H1 (cell line): Measurements from ENCODE around the gene FOXO1. TPM values are rescaled to one million over a fixed set of nuclear protein-coding genes. Genes with fewer than 3 reads are reported as not detected.

ENCODE experiments used
- ASH2L ChIP-seq: fragments of 200-600, 300-600 bp; sonication (generic); IDR thresholded peaks from one replicate; pipeline ENCODE4 v1.7.1; 2017; ENCODE audit warnings: low read length
- ATF3 ChIP-seq: IDR thresholded peaks from 2 replicates; pipeline ENCODE4 v1.6.1; 2011; ENCODE audit warnings: low read depth, mild to moderate bottlenecking, low read length; ENCODE audit not compliant: insufficient read depth
- CBX5 ChIP-seq: fragments of 300-800, 300-1000 bp; sonication (generic); IDR thresholded peaks from 2 replicates; pipeline ENCODE4 v1.7.1; 2016; ENCODE audit warnings: antibody characterized with exemption, low read length, low read depth
- CHD2 ChIP-seq: IDR thresholded peaks from 2 replicates; pipeline ENCODE4 v1.6.1; 2012; ENCODE audit warnings: low read length, improper control_type of control experiment
- HDAC2 ChIP-seq, 2 experiments: fragments of 300-600 bp in 1 of 2; sonication (generic) in 1 of 2; IDR thresholded peaks; 2 replicates each; pipeline ENCODE4 v1.6.1; 2011 to 2012; ENCODE audit warnings: low read depth in 2 of 2, low read length in 2 of 2, mild to moderate bottlenecking in 2 of 2, moderate library complexity in 2 of 2, borderline replicate concordance in 1 of 2, inconsistent platforms in 1 of 2
- JUN ChIP-seq: IDR thresholded peaks from 2 replicates; pipeline ENCODE4 v1.6.1; 2011; ENCODE audit warnings: low read depth, mild to moderate bottlenecking, improper control_type of control experiment, low read length
- JUND ChIP-seq: IDR thresholded peaks from 2 replicates; pipeline ENCODE4 v1.6.1; 2011; ENCODE audit warnings: mild to moderate bottlenecking, improper control_type of control experiment, low read length
- RFX5 ChIP-seq: IDR thresholded peaks from 2 replicates; pipeline ENCODE4 v1.6.1; 2011; ENCODE audit warnings: low read depth, low read length, improper control_type of control experiment, borderline replicate concordance
- SIRT6 ChIP-seq: IDR thresholded peaks from one replicate; pipeline ENCODE4 v1.7.1; 2012; ENCODE audit warnings: low read length, inconsistent platforms
- TAF7 ChIP-seq: optimal IDR thresholded peaks from 2 replicates; pipeline ENCODE3; 2011; ENCODE audit warnings: low read depth, mild to moderate bottlenecking, inconsistent platforms, low read length, moderate library complexity, borderline replicate concordance
- TEAD4 ChIP-seq: IDR thresholded peaks from 2 replicates; pipeline ENCODE4 v1.6.1; 2012; ENCODE audit warnings: low read depth, low read length, inconsistent platforms, mixed read lengths
- polyA plus RNA-seq, 7 experiments: library from polyadenylated mRNA; depleted of rRNA in 3 of 7; stranded (reverse) in 5 of 7; unstranded in 2 of 7; fragments of >200 nt in 5 of 7; fragments of 200-250 nt in 2 of 7; gene quantifications; 1 replicate in 5 of 7; 2 replicates in 1 of 7; 4 replicates in 1 of 7; pipeline versions ENCODE4 v1.2.1 to v1.2.3, GENCODE V29; 2011 to 2013; ENCODE audit warnings: missing spikeins in 2 of 7, mixed read lengths in 2 of 7
- total RNA-seq: library from RNA; stranded (reverse); fragmentation: NEBNext Ultra II Directional; extraction: Animal tissue kit (Norgen Biotek cat#: 25700); gene quantifications from 2 replicates; pipeline ENCODE4 v1.2.1, GENCODE V29; 2021
- TF ChIP-seq, protein P1 (sequence below): fragments of 300-600 bp; sonication (generic); IDR thresholded peaks from 2 replicates; pipeline ENCODE4 v1.7.1; 2012; ENCODE audit warnings: low read length, moderate library complexity, mild to moderate bottlenecking, inconsistent platforms; ENCODE audit not compliant: insufficient replicate concordance

FOXO1 gene
- total and polyA plus RNA-seq, 2 of the 8 experiments (the other 6 are each of a cell fraction or from before 2014, with no cell fraction given), result 35.3 to 56.9 TPM

- TF ChIP-seq, protein P1, sequence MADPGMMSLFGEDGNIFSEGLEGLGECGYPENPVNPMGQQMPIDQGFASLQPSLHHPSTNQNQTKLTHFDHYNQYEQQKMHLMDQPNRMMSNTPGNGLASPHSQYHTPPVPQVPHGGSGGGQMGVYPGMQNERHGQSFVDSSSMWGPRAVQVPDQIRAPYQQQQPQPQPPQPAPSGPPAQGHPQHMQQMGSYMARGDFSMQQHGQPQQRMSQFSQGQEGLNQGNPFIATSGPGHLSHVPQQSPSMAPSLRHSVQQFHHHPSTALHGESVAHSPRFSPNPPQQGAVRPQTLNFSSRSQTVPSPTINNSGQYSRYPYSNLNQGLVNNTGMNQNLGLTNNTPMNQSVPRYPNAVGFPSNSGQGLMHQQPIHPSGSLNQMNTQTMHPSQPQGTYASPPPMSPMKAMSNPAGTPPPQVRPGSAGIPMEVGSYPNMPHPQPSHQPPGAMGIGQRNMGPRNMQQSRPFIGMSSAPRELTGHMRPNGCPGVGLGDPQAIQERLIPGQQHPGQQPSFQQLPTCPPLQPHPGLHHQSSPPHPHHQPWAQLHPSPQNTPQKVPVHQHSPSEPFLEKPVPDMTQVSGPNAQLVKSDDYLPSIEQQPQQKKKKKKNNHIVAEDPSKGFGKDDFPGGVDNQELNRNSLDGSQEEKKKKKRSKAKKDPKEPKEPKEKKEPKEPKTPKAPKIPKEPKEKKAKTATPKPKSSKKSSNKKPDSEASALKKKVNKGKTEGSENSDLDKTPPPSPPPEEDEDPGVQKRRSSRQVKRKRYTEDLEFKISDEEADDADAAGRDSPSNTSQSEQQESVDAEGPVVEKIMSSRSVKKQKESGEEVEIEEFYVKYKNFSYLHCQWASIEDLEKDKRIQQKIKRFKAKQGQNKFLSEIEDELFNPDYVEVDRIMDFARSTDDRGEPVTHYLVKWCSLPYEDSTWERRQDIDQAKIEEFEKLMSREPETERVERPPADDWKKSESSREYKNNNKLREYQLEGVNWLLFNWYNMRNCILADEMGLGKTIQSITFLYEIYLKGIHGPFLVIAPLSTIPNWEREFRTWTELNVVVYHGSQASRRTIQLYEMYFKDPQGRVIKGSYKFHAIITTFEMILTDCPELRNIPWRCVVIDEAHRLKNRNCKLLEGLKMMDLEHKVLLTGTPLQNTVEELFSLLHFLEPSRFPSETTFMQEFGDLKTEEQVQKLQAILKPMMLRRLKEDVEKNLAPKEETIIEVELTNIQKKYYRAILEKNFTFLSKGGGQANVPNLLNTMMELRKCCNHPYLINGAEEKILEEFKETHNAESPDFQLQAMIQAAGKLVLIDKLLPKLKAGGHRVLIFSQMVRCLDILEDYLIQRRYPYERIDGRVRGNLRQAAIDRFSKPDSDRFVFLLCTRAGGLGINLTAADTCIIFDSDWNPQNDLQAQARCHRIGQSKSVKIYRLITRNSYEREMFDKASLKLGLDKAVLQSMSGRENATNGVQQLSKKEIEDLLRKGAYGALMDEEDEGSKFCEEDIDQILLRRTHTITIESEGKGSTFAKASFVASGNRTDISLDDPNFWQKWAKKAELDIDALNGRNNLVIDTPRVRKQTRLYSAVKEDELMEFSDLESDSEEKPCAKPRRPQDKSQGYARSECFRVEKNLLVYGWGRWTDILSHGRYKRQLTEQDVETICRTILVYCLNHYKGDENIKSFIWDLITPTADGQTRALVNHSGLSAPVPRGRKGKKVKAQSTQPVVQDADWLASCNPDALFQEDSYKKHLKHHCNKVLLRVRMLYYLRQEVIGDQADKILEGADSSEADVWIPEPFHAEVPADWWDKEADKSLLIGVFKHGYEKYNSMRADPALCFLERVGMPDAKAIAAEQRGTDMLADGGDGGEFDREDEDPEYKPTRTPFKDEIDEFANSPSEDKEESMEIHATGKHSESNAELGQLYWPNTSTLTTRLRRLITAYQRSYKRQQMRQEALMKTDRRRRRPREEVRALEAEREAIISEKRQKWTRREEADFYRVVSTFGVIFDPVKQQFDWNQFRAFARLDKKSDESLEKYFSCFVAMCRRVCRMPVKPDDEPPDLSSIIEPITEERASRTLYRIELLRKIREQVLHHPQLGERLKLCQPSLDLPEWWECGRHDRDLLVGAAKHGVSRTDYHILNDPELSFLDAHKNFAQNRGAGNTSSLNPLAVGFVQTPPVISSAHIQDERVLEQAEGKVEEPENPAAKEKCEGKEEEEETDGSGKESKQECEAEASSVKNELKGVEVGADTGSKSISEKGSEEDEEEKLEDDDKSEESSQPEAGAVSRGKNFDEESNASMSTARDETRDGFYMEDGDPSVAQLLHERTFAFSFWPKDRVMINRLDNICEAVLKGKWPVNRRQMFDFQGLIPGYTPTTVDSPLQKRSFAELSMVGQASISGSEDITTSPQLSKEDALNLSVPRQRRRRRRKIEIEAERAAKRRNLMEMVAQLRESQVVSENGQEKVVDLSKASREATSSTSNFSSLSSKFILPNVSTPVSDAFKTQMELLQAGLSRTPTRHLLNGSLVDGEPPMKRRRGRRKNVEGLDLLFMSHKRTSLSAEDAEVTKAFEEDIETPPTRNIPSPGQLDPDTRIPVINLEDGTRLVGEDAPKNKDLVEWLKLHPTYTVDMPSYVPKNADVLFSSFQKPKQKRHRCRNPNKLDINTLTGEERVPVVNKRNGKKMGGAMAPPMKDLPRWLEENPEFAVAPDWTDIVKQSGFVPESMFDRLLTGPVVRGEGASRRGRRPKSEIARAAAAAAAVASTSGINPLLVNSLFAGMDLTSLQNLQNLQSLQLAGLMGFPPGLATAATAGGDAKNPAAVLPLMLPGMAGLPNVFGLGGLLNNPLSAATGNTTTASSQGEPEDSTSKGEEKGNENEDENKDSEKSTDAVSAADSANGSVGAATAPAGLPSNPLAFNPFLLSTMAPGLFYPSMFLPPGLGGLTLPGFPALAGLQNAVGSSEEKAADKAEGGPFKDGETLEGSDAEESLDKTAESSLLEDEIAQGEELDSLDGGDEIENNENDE, result no peak
- TF ChIP-seq ATF3 (no peak), TEAD4 (no peak), JUND (no peak), RFX5 (no peak), CBX5 (no peak), ASH2L (no peak), JUN (no peak), TAF7 (no peak), SIRT6 (no peak), CHD2 (no peak), HDAC2 (IDR thresholded peaks at IDR 0.05; ENCODE audit: borderline replicate concordance in 1 of 2, low read depth in 2 of 2, low read length in 2 of 2) (no peak)
Observed at GRCh38 chr13:40624383-40624782, 42.1 kb downstream of the FOXO1 start (continued).
